GM20000 (cell line): ENCODE measurements around the gene GCNT2.
"Not testable (repeated sequence)": the region's sequence is repeated elsewhere in the genome, so short reads cannot be mapped to it uniquely, and the experiment has no call there.

Experiments used
- DNase-seq: peaks from one replicate; pipeline ENCODE4 v3.0.0; 2012; ENCODE audit warnings: low spot score
- CTCF ChIP-seq: IDR thresholded peaks from 2 replicates; pipeline ENCODE4 v1.5.1; 2012; ENCODE audit warnings: mild to moderate bottlenecking, control low read depth; ENCODE audit errors: extremely low read depth, missing control alignments

Gene GCNT2

GRCh38 chr6:10561611-10562199 is 40.6 kb downstream of the GCNT2 start:
- TF ChIP-seq CTCF, result no peak

GRCh38 chr6:10564975-10565673 is 44.0 kb downstream of the GCNT2 start:
- no peak for DNase-seq
- no peak for TF ChIP-seq CTCF

More at GRCh38 chr6:10561611-10562199, 40.6 kb downstream of the GCNT2 start:
- DNase-seq, result no peak

GRCh38 chr6:10565913-10566312 is 44.8 kb downstream of the GCNT2 start:
- no peak for DNase-seq
- no peak for TF ChIP-seq CTCF

- TF ChIP-seq CTCF, result no peak
- DNase-seq, result no peak
Observed at GRCh38 chr6:10567256-10568026, 46.3 kb downstream of the GCNT2 start.

GRCh38 chr6:10569392-10570127 is 48.4 kb downstream of the GCNT2 start:
- no peak for TF ChIP-seq CTCF
- DNase-seq, result no peak

- DNase-seq, result not testable (repeated sequence)
Observed at GRCh38 chr6:10575519-10575918, 54.4 kb downstream of the GCNT2 start.

- TF ChIP-seq CTCF, result no peak
- no peak for DNase-seq
Observed at GRCh38 chr6:10576226-10576625, 55.1 kb downstream of the GCNT2 start.
